Measurements from ENCODE around the gene TMEM81. TPM values are rescaled to one million over a fixed set of nuclear protein-coding genes. Genes with fewer than 3 reads are reported as not detected.

TMEM81 gene
- total RNA-seq, 4 donors from 2014 or later: 2.9 to 3.7 TPM; not detected in 2

- no peak for DNase-seq
- Histone ChIP-seq H3K4me3 (no peak overlapping the region), H3K27me3 (peaks cover 61% of the 10 kb centered on the region), H3K4me1 (peaks cover 0 to 7% (median 0%) of the 10 kb centered on the region in 4 donors), H3K9me3 (no peaks in the 10 kb centered on the region), H3K36me3 (no peaks in the 10 kb centered on the region), H3K27ac (no peak overlapping the region)
- 40% methylated on average over 4 of the region's 4 CpGs; no CpG with 5 or more reads in 1 of the 2 donors for WGBS, 2 donors (ENCODE audit: low coverage in 1 of 2)
- intact Hi-C loops (cut with DNase I; ENCODE audit: low total_unique reads) (no loop called here), in situ Hi-C loops (cut with MboI; ENCODE audit: low pct_ligation_motif_present in 1 of 4, low pct_unique_long_range_greater_than_20kb in 1 of 4, low sequenced_read_pairs in 3 of 4) (no loop called here)
- no peak for TF ChIP-seq EP300 (IDR thresholded peaks at IDR 0.05; ENCODE audit: low read depth)
- no peak for TF ChIP-seq CTCF (IDR thresholded peaks at IDR 0.05)
- no peak for TF ChIP-seq POLR2A (IDR thresholded peaks at IDR 0.05)
- TF ChIP-seq POLR2AphosphoS5 (IDR thresholded peaks at IDR 0.05): no peak
Observed at GRCh38 chr1:205043866-205044265, 40.4 kb downstream of the TMEM81 start.

- in situ Hi-C loops (cut with MboI; ENCODE audit: low pct_ligation_motif_present in 1 of 4, low pct_unique_long_range_greater_than_20kb in 1 of 4, low sequenced_read_pairs in 3 of 4): no loop called here
Observed at GRCh38 chr1:205042911-205043806, 41.1 kb downstream of the TMEM81 start, which contains the start of gene CNTN2. TSS of gene CNTN2 (plus strand) at chr1:205043212. CDS start at chr1:205053186, 9,974 bp downstream.

GRCh38 chr1:205041998-205042910, 42.0 kb downstream of the TMEM81 start:
- no peaks in the 10 kb centered on the region for H3K36me3 ChIP-seq
- in situ Hi-C loops (cut with MboI; ENCODE audit: low pct_ligation_motif_present in 1 of 4, low pct_unique_long_range_greater_than_20kb in 1 of 4, low sequenced_read_pairs in 3 of 4): no loop called here
- no peak for DNase-seq
- no peak for TF ChIP-seq POLR2A (IDR thresholded peaks at IDR 0.05)
- TF ChIP-seq POLR2AphosphoS5 (IDR thresholded peaks at IDR 0.05): no peak
- TF ChIP-seq CTCF (IDR thresholded peaks at IDR 0.05): no peak
- no peak for TF ChIP-seq EP300 (IDR thresholded peaks at IDR 0.05; ENCODE audit: low read depth)
- H3K4me1 ChIP-seq: peaks cover 0 to 7% (median 0%) of the 10 kb centered on the region in 4 donors
- no peaks in the 10 kb centered on the region for H3K9me3 ChIP-seq
- H3K27me3 ChIP-seq: peaks cover 61% of the 10 kb centered on the region
- H3K27ac ChIP-seq: no peak overlapping the region
- 17 to 53% methylated on average over 3 to 16 of the region's 16 CpGs for WGBS, 2 donors (ENCODE audit: low coverage in 1 of 2)
- intact Hi-C loops (cut with DNase I; ENCODE audit: low total_unique reads): no loop called here
- H3K4me3 ChIP-seq: no peak overlapping the region

More at GRCh38 chr1:205042911-205043806, 41.1 kb downstream of the TMEM81 start, which contains the start of gene CNTN2:
- Histone ChIP-seq H3K4me1 (peaks cover 0 to 7% (median 0%) of the 10 kb centered on the region in 4 donors), H3K9me3 (no peaks in the 10 kb centered on the region), H3K27ac (no peak within 1 kb of the TSS), H3K27me3 (peaks cover 61% of the 10 kb centered on the region), H3K4me3 (no peak within 1 kb of the TSS), H3K36me3 (no peaks in the 10 kb centered on the region)
- intact Hi-C loops (cut with DNase I; ENCODE audit: low total_unique reads): no loop called here
- WGBS, 2 donors (ENCODE audit: low coverage in 1 of 2): 18% methylated on average over 47 of the region's 53 CpGs; no CpG with 5 or more reads in 1 of the 2 donors
- TF ChIP-seq POLR2A (IDR thresholded peaks at IDR 0.05): no peak
- TF ChIP-seq POLR2AphosphoS5 (IDR thresholded peaks at IDR 0.05): no peak
- no peak for TF ChIP-seq EP300 (IDR thresholded peaks at IDR 0.05; ENCODE audit: low read depth)
- TF ChIP-seq CTCF (IDR thresholded peaks at IDR 0.05): no peak
- no peak for DNase-seq
